Measurements from ENCODE around the gene MAP7.

GRCh38 chr6:136337121-136337520 lies 213.1 kb downstream of the MAP7 start:
- TF ChIP-seq CTCF (IDR thresholded peaks at IDR 0.05) (no peak), POLR2A (IDR thresholded peaks at IDR 0.05) (no peak)
